NT2/D1 (cell line): ENCODE measurements around the gene CYP19A1.

Source experiments
- SUZ12 ChIP-seq: IDR thresholded peaks from 2 replicates; pipeline ENCODE4 v1.6.1; 2011; ENCODE audit not compliant: insufficient read length, insufficient read depth; ENCODE audit errors: extremely low read depth
- ZNF274 ChIP-seq: IDR thresholded peaks from 2 replicates; pipeline ENCODE4 v1.6.1; 2011; ENCODE audit warnings: mild to moderate bottlenecking, low read depth, low read length

DNA sequence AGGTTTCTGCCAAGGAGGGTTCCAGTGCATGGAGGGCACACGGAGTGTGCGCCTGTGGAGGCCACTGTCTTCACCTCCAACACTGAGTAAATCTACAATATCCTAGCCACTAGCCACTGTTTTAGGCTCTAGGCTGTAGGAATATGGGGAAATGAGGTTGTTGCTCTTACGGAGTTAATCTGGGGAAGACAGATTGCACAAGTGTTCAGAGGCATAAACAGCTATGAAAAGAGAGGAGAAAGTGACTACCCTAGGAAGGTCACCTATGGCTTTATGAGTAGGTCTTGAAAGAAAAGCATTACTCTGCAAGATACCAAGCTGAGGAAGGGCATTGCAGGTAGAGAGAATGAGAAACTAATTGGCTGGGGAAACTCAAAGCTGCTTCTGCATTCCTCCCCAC is 85.7 kb downstream of the CYP19A1 start:
- TF ChIP-seq SUZ12 (no peak), ZNF274 (no peak)
